ENCODE measurements around the gene ARHGAP9. TPM values are rescaled to one million over a fixed set of nuclear protein-coding genes. Genes with fewer than 3 reads are reported as not detected.

The ARHGAP9 gene
- total RNA-seq, result under 0.01 TPM in 2 replicates
- polyA plus RNA-seq, result 0.08 and 0.10 TPM in 2 replicates
- polyA plus RNA-seq (2012), result 0.15 TPM in 1 of 2 replicates, not detected in the other
- polyA minus RNA-seq (ENCODE audit: low replicate concordance), result not detected in 2 replicates

DNA sequence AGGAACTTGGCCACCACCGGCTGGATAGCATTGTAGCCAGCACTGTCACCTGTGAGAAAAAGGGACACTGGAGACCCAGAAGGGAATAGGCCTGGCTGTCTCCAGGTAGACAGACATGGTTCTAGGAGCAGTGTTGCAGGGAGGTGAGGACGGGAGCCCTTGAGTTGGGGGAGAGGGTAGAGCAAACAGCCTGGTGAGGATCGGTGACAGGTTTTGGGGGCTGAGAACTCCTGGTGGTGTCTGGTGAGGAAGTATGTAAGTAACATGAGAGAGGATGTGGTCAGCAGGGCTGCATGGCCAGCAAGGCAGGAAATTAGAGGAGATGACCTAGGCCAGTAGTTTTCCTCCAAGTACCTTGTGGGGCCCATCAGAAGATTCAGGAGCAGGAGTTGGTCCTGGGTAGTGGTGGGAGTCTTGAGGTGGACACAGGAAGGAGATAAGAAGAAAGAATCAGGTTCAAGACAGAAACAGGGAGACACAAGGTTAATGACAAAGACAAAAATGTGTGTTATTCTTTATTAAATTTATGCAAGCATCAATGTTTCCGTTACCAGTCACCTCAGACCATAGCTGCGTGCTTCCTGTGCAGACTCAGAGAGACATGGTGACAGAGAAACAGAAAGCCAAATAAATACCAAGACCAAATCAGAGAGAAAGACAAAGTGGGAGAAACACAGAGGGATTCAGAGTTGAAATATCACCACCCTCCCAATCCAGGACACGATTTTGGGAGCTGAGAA lies at the start of gene ARHGAP9:
ARHGAP9 (minus strand) TSS at position 491 of the 740 bp plus-strand sequence; CDS start at position 31, 460 bp downstream.
- Histone ChIP-seq H3K36me3 (ENCODE audit: control insufficient read depth, insufficient read depth, low read length) (no peaks in the 10 kb centered on the region), H3K4me2 (ENCODE audit: extremely low read depth, insufficient read depth, low read length) (no peak within 1 kb of the TSS)
- no peak for DNase-seq (ENCODE audit: low read depth in 2 of 2)

DNA sequence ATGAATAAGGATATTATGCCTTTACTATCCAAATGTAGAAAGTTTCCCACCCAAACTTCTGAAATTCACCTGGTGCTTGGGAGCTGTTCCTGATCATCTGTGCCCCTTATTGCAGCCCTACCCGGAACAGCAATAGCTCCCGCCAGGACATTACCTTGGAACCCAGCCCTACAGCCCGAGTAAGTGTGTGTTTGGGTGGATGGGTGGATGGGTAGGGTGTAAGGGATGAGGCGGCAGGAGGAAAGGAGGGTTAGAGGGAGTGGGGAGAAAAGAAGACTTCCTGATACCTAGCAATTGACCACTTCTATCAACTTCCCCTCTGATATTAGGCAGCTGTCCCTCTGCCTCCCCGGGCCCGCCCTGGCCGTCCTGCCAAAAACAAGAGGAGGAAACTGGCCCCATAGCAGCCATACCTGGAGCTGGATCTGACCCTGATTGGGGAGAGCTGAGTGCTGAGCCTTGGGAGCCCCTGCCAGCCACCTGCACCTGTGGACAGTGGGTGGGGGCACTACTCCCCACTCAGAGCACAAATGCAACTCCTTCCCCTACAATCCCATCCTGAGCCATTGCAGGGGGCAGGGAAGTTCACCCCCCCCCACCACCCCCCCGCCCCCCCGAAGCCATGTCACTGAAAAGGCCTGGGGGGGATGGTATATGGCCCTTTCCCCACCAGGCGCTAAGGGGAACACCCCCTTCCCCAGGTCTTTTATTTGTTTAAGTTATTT lies 49.3 kb upstream of the ARHGAP9 start:
- no peaks in the 10 kb centered on the region for H4K20me1 ChIP-seq (ENCODE audit: control insufficient read depth, extremely low read depth, insufficient read depth, low read length)
- H3K4me2 ChIP-seq (ENCODE audit: extremely low read depth, insufficient read depth, low read length), result no peak overlapping the region
- peaks cover 25% of the 10 kb centered on the region for H3K36me3 ChIP-seq (ENCODE audit: control insufficient read depth, insufficient read depth, low read length)
- H2AFZ ChIP-seq (ENCODE audit: low read length), result no peak overlapping the region
- TF ChIP-seq EZH2 (IDR thresholded peaks at IDR 0.05; ENCODE audit: low read length, missing control alignments), result no peak
- TF ChIP-seq, protein P1, sequence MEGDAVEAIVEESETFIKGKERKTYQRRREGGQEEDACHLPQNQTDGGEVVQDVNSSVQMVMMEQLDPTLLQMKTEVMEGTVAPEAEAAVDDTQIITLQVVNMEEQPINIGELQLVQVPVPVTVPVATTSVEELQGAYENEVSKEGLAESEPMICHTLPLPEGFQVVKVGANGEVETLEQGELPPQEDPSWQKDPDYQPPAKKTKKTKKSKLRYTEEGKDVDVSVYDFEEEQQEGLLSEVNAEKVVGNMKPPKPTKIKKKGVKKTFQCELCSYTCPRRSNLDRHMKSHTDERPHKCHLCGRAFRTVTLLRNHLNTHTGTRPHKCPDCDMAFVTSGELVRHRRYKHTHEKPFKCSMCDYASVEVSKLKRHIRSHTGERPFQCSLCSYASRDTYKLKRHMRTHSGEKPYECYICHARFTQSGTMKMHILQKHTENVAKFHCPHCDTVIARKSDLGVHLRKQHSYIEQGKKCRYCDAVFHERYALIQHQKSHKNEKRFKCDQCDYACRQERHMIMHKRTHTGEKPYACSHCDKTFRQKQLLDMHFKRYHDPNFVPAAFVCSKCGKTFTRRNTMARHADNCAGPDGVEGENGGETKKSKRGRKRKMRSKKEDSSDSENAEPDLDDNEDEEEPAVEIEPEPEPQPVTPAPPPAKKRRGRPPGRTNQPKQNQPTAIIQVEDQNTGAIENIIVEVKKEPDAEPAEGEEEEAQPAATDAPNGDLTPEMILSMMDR (conservative IDR thresholded peaks at IDR 0.05 in 1 of 2, IDR thresholded peaks at IDR 0.05 in 1 of 2; ENCODE audit: low read depth in 1 of 2, low read length in 2 of 2), result no peak
- peaks cover 2% of the 10 kb centered on the region for H3K4me1 ChIP-seq (ENCODE audit: control insufficient read depth, extremely low read depth, insufficient read depth, low read length)
- no peak overlapping the region for H3K9ac ChIP-seq (ENCODE audit: insufficient read depth, low read length)
- H3K27ac ChIP-seq (ENCODE audit: insufficient read depth, low read length), result no peak overlapping the region
- DNase-seq (ENCODE audit: low read depth in 2 of 2), result no peak
- no peaks in the 10 kb centered on the region for H3K9me3 ChIP-seq (ENCODE audit: control insufficient read depth, insufficient read depth, low read depth, low read length)
- no peaks in the 10 kb centered on the region for H3K27me3 ChIP-seq (ENCODE audit: control insufficient read depth, insufficient read depth, low read length)
- peaks cover 13% of the 10 kb centered on the region for H3K79me2 ChIP-seq (ENCODE audit: control insufficient read depth, insufficient read depth, low read length)
- no peak overlapping the region for H3K4me3 ChIP-seq (replicated peaks in 1 of 4; ENCODE audit: control extremely low read depth in 1 of 4, insufficient read depth in 1 of 4, low read depth in 3 of 4, low read length in 4 of 4)

More for the DNA sequence above, at the start of gene ARHGAP9:
- no peak within 1 kb of the TSS for H3K4me3 ChIP-seq (replicated peaks in 1 of 4; ENCODE audit: control extremely low read depth in 1 of 4, insufficient read depth in 1 of 4, low read depth in 3 of 4, low read length in 4 of 4)
- no peak within 1 kb of the TSS for H3K27ac ChIP-seq (ENCODE audit: insufficient read depth, low read length)
- no peaks in the 10 kb centered on the region for H3K79me2 ChIP-seq (ENCODE audit: control insufficient read depth, insufficient read depth, low read length)
- H3K4me1 ChIP-seq (ENCODE audit: control insufficient read depth, extremely low read depth, insufficient read depth, low read length), result peaks cover 5% of the 10 kb centered on the region
- no peak within 1 kb of the TSS for H3K9ac ChIP-seq (ENCODE audit: insufficient read depth, low read length)
- H4K20me1 ChIP-seq (ENCODE audit: control insufficient read depth, extremely low read depth, insufficient read depth, low read length), result no peaks in the 10 kb centered on the region
- TF ChIP-seq, protein P1 (conservative IDR thresholded peaks at IDR 0.05 in 1 of 2, IDR thresholded peaks at IDR 0.05 in 1 of 2; ENCODE audit: low read depth in 1 of 2, low read length in 2 of 2), result no peak
- TF ChIP-seq EZH2 (IDR thresholded peaks at IDR 0.05; ENCODE audit: low read length, missing control alignments), result no peak
- H3K9me3 ChIP-seq (ENCODE audit: control insufficient read depth, insufficient read depth, low read depth, low read length), result no peaks in the 10 kb centered on the region
- H3K27me3 ChIP-seq (ENCODE audit: control insufficient read depth, insufficient read depth, low read length), result peaks cover 42% of the 10 kb centered on the region
- H2AFZ ChIP-seq (ENCODE audit: low read length), result no peak within 1 kb of the TSS

DNA sequence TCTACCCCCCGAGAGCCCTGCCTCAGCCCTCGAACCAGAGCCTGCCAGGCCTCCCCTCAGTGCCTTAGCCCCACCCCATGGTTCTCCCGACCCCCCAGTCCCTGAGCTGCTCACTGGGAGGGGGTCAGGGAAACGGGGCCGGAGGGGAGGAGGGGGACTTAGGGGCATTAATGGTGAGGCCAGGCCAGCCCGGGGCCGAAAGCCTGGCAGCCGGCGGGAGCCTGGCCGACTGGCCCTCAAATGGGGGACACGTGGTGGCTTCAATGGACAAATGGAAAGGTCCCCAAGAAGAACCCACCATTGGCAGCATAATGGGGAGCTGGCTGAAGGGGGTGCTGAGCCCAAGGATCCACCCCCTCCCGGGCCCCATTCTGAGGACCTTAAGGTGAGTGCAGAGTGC lies 48.5 kb upstream of the ARHGAP9 start:
- Histone ChIP-seq H3K27me3 (ENCODE audit: control insufficient read depth, insufficient read depth, low read length) (no peaks in the 10 kb centered on the region), H4K20me1 (ENCODE audit: control insufficient read depth, extremely low read depth, insufficient read depth, low read length) (no peaks in the 10 kb centered on the region), H3K9me3 (ENCODE audit: control insufficient read depth, insufficient read depth, low read depth, low read length) (no peaks in the 10 kb centered on the region), H3K36me3 (ENCODE audit: control insufficient read depth, insufficient read depth, low read length) (peaks cover 24% of the 10 kb centered on the region), H3K27ac (ENCODE audit: insufficient read depth, low read length) (no peak overlapping the region), H3K9ac (ENCODE audit: insufficient read depth, low read length) (no peak overlapping the region), H2AFZ (ENCODE audit: low read length) (no peak overlapping the region), H3K4me2 (ENCODE audit: extremely low read depth, insufficient read depth, low read length) (no peak overlapping the region), H3K79me2 (ENCODE audit: control insufficient read depth, insufficient read depth, low read length) (peaks cover 21% of the 10 kb centered on the region), H3K4me1 (ENCODE audit: control insufficient read depth, extremely low read depth, insufficient read depth, low read length) (peaks cover 7% of the 10 kb centered on the region), H3K4me3 (replicated peaks in 1 of 4; ENCODE audit: control extremely low read depth in 1 of 4, insufficient read depth in 1 of 4, low read depth in 3 of 4, low read length in 4 of 4) (no peak overlapping the region)
- TF ChIP-seq, protein P1 (conservative IDR thresholded peaks at IDR 0.05 in 1 of 2, IDR thresholded peaks at IDR 0.05 in 1 of 2; ENCODE audit: low read depth in 1 of 2, low read length in 2 of 2), result no peak
- TF ChIP-seq EZH2 (IDR thresholded peaks at IDR 0.05; ENCODE audit: low read length, missing control alignments), result no peak
- no peak for DNase-seq (ENCODE audit: low read depth in 2 of 2)
